Choroid plexus epithelial cell (primary cell): ENCODE results near the gene PDC.

Experiments used
- DNase-seq: peaks from one replicate; pipeline ENCODE4 v3.0.0-alpha.2; 2010; ENCODE audit warnings: low read depth
- H3K4me3 ChIP-seq: 2 replicates; pipeline ENCODE4 v1.5.1; 2011; ENCODE audit warnings: low read depth, mild to moderate bottlenecking, control low read depth, low read length, moderate library complexity
- CTCF ChIP-seq: conservative IDR thresholded peaks from 2 replicates; pipeline ENCODE4 v1.5.1; 2011; ENCODE audit warnings: low read depth, mild to moderate bottlenecking, control low read depth, inconsistent platforms, low read length, moderate library complexity

The PDC gene

GRCh38 chr1:186461014-186461413 lies at the start of gene PDC:
TSS of gene PDC (minus strand) at chr1:186461114. CDS start at chr1:186449459, 11,655 bp downstream.
- DNase-seq: no peak
- no peak for TF ChIP-seq CTCF
- no peak within 1 kb of the TSS for H3K4me3 ChIP-seq

GRCh38 chr1:186503190-186503589 lies 42.3 kb upstream of the PDC start:
- TF ChIP-seq CTCF: no peak
- H3K4me3 ChIP-seq: no peak overlapping the region
- DNase-seq: no peak

- H3K4me3 ChIP-seq: no peak overlapping the region
- TF ChIP-seq CTCF: no peak
- no peak for DNase-seq
Observed at GRCh38 chr1:186502087-186502486, 41.2 kb upstream of the PDC start.

GRCh38 chr1:186500804-186501203 lies 39.9 kb upstream of the PDC start:
- no peak for TF ChIP-seq CTCF
- no peak for DNase-seq
- H3K4me3 ChIP-seq: no peak overlapping the region

- no peak overlapping the region for H3K4me3 ChIP-seq
- TF ChIP-seq CTCF: no peak
- DNase-seq: no peak
Observed at GRCh38 chr1:186499571-186499970, 38.7 kb upstream of the PDC start.

- DNase-seq: peak; percentile 58
- TF ChIP-seq CTCF: no peak
- no peak overlapping the region for H3K4me3 ChIP-seq
Observed at GRCh38 chr1:186498695-186499389, 37.9 kb upstream of the PDC start.

- H3K4me3 ChIP-seq: no peak overlapping the region
- no peak for DNase-seq
- no peak for TF ChIP-seq CTCF
Observed at GRCh38 chr1:186498071-186498470, 37.2 kb upstream of the PDC start.
